WERI-Rb-1 (cell line): Measurements from ENCODE around the gene S1PR1.

Experiments
- DNase-seq: peaks from one replicate; pipeline ENCODE4 v3.0.0-alpha.2; 2020
- H3K27ac ChIP-seq: fragments of 250-450 bp; sonication (Bioruptor Pico); 2 replicates; pipeline ENCODE4 v1.5.1; 2020; ENCODE audit warnings: mild to moderate bottlenecking, moderate library complexity
- H3K27me3 ChIP-seq: fragments of 250-450 bp; sonication (Bioruptor Pico); 2 replicates; pipeline ENCODE4 v1.5.1; 2021; ENCODE audit warnings: mild to moderate bottlenecking, low read depth, moderate library complexity; ENCODE audit not compliant: insufficient read depth, severe bottlenecking
- H3K36me3 ChIP-seq: fragments of 250-450 bp; sonication (Bioruptor Pico); 2 replicates; pipeline ENCODE4 v1.5.1; 2020; ENCODE audit warnings: mild to moderate bottlenecking, moderate library complexity
- H3K4me3 ChIP-seq: 2 replicates; pipeline ENCODE4 v1.5.1; 2011; ENCODE audit warnings: low read depth, mild to moderate bottlenecking, control low read depth, low read length
- H3K9me3 ChIP-seq: fragments of 250-450 bp; sonication (Bioruptor Pico); 2 replicates; pipeline ENCODE4 v1.5.1; 2021; ENCODE audit warnings: mild to moderate bottlenecking, moderate library complexity; ENCODE audit not compliant: severe bottlenecking
- TF ChIP-seq, protein P1 (sequence below): IDR thresholded peaks from 2 replicates; pipeline ENCODE4 v1.5.1; 2011; ENCODE audit warnings: low read depth, mild to moderate bottlenecking, control low read depth, inconsistent platforms, low read length

The S1PR1 gene

GRCh38 chr1:101250222-101250621, 13.4 kb downstream of the S1PR1 start:
- TF ChIP-seq, protein P1, sequence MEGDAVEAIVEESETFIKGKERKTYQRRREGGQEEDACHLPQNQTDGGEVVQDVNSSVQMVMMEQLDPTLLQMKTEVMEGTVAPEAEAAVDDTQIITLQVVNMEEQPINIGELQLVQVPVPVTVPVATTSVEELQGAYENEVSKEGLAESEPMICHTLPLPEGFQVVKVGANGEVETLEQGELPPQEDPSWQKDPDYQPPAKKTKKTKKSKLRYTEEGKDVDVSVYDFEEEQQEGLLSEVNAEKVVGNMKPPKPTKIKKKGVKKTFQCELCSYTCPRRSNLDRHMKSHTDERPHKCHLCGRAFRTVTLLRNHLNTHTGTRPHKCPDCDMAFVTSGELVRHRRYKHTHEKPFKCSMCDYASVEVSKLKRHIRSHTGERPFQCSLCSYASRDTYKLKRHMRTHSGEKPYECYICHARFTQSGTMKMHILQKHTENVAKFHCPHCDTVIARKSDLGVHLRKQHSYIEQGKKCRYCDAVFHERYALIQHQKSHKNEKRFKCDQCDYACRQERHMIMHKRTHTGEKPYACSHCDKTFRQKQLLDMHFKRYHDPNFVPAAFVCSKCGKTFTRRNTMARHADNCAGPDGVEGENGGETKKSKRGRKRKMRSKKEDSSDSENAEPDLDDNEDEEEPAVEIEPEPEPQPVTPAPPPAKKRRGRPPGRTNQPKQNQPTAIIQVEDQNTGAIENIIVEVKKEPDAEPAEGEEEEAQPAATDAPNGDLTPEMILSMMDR = no peak
- DNase-seq = no peak
- H3K27me3 ChIP-seq = peaks cover 17% of the 10 kb centered on the region
- no peaks in the 10 kb centered on the region for H3K36me3 ChIP-seq
- no peak overlapping the region for H3K27ac ChIP-seq
- no peak overlapping the region for H3K4me3 ChIP-seq
- no peaks in the 10 kb centered on the region for H3K9me3 ChIP-seq

GRCh38 chr1:101250656-101251272, 13.9 kb downstream of the S1PR1 start:
- Histone ChIP-seq H3K27ac (no peak overlapping the region), H3K4me3 (no peak overlapping the region), H3K36me3 (no peaks in the 10 kb centered on the region), H3K9me3 (no peaks in the 10 kb centered on the region), H3K27me3 (peaks cover 13% of the 10 kb centered on the region)
- TF ChIP-seq, protein P1 = no peak
- no peak for DNase-seq

DNA sequence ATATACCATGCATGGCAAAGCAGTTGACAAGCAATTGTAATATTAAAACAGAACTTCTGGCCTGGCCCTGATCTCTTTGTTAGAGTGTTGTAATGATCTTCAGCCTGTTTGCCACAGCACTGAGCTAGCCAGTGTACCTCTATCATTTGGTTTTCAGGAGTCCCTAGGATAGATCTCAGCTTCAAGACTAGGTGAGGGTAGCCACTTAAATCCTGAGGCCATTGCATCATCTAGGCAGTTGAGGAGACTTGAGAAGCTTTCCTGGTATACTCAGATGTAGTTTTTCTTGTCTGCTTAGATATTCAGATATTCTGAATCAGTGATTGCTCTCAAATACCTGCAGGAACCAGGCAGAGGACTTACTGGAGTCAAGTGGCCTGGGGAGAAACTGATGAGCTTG, 14.7 kb downstream of the S1PR1 start:
- Histone ChIP-seq H3K36me3 (no peaks in the 10 kb centered on the region), H3K27me3 (peaks cover 11% of the 10 kb centered on the region), H3K27ac (no peak overlapping the region), H3K4me3 (no peak overlapping the region), H3K9me3 (no peaks in the 10 kb centered on the region)
- no peak for DNase-seq
- TF ChIP-seq, protein P1 = no peak

DNA sequence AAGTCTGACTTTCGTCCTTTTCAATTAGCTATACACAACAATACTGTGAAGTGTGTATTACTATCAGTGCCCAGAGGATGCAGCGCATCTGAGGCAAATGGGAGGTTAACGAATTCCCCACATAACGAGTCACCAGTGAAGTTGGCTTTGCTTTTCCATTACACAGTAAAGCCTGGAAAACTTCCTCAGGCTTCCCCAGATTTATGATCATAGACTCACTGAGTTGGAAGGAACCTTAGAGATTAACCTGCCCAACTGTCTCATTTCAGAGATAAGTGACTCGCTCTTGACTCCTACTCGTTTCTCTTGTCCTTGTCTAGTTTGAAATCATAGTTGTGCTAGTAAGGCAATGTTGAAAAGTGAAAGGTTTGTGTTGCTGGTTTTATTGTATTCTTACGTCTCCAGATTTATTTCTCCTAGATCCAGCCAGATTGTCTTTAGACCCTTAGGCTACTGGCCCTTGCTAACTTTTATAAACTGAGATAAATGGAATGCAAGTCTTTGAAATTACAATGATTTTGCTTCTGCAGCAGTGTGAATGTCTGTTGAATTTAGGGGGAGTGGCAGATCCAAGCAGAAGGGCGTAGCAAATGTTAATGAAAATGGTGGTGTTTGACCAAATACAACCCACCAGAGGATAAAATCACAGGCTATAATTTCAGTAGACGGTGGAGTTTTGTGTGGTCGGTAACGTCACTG, 17.3 kb downstream of the S1PR1 start:
- DNase-seq = no peak
- H3K9me3 ChIP-seq = no peaks in the 10 kb centered on the region
- H3K36me3 ChIP-seq = no peaks in the 10 kb centered on the region
- peaks cover 10% of the 10 kb centered on the region for H3K27me3 ChIP-seq
- no peak overlapping the region for H3K4me3 ChIP-seq
- no peak overlapping the region for H3K27ac ChIP-seq
- TF ChIP-seq, protein P1 = no peak

DNA sequence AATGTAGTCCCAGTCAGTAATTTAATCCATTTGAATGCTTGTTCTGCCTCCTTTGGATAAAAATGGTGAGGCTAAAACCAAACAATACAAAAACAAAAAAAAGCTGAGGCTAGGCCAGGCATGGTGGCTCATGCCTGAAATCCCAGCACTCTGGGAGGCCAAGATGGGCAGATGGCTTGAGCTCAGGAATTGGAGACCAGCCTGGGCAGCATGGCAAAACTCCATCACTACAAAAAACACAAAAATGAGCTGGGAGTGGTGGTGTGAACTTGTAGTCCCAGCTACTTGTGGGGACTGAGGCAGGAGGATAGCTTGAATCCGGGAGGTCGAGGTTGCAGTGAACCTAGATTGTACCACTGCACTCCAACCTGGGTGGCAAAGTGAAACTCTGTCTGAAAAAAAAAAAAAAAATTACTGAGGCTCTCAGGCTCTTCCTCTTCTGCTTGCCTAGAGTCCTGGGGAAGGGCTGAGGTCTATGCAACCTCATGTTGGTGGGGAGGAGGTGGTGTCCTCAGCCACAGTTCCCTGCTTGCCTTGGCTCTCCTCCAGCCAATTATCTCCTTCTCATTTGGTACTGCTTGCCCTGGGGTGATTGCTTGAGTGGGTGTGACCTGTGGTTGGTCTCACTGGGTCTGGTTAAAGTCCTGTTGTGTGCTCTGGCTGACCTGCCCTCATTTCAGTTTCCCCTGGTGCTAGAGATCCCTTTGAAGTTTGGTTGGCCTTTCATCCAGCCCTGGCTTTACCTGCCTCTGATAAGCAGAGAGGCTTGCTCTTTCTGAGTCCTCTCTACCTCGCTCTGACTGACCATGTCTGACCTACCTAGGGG, 20.9 kb downstream of the S1PR1 start:
- no peak for DNase-seq
- no peaks in the 10 kb centered on the region for H3K9me3 ChIP-seq
- TF ChIP-seq, protein P1 = no peak

More for the DNA sequence above, 20.9 kb downstream of the S1PR1 start:
- Histone ChIP-seq H3K27ac (no peak overlapping the region), H3K36me3 (no peaks in the 10 kb centered on the region), H3K4me3 (no peak overlapping the region), H3K27me3 (peaks cover 9% of the 10 kb centered on the region)
